Measurements from ENCODE around the gene SLC12A5. TPM values are rescaled to one million over a fixed set of nuclear protein-coding genes. Genes with fewer than 3 reads are reported as not detected.

The SLC12A5 gene
- total RNA-seq, 1 experiment from 2014 or later: 20.9 TPM

GRCh38 chr20:46030284-46031013, 1.4 kb downstream of the SLC12A5 start:
- H3K4me1 ChIP-seq (ENCODE audit: insufficient read depth, low read length, poor library complexity, severe bottlenecking): no peaks in the 10 kb centered on the region
- POLR2A ChIA-PET (ENCODE audit: low non-redundant PET): no interaction called here
- CTCF ChIA-PET: no interaction called here
- H3K4me3 ChIP-seq (ENCODE audit: low read depth, low read length, poor library complexity, severe bottlenecking): no peak overlapping the region
- no peak for DNase-seq (ENCODE audit: low spot score)
- H3K36me3 ChIP-seq (ENCODE audit: insufficient read depth, low read length, poor library complexity, severe bottlenecking): no peaks in the 10 kb centered on the region
- TF ChIP-seq CTCF (conservative IDR thresholded peaks at IDR 0.05; ENCODE audit: low read depth, low read length) (no peak), EZH2 (IDR thresholded peaks at IDR 0.05; ENCODE audit: borderline replicate concordance, low read depth, low read length, poor library complexity, severe bottlenecking) (no peak)
- no peaks in the 10 kb centered on the region for H3K9me3 ChIP-seq (ENCODE audit: low read depth, low read length, poor library complexity, severe bottlenecking)
- H3K27me3 ChIP-seq (replicated peaks; ENCODE audit: insufficient read depth, low read depth, low read length, poor library complexity): peaks cover 61% of the 10 kb centered on the region
- BruUV-seq (replicated peaks): no TSS peak
- intact Hi-C loops (cut with micrococcal nuclease; ENCODE audit: unreplicated experiment): no loop called here
- H3K27ac ChIP-seq (ENCODE audit: low read depth, low read length, poor library complexity, severe bottlenecking): no peak overlapping the region

- H3K9me3 ChIP-seq (ENCODE audit: low read depth, low read length, poor library complexity, severe bottlenecking): no peaks in the 10 kb centered on the region
- intact Hi-C loops (cut with micrococcal nuclease; ENCODE audit: unreplicated experiment): no loop called here
- DNase-seq (ENCODE audit: low spot score): no peak
- ChIA-PET CTCF (interaction anchor here (0.6 to 1.0 kb wide), 2 partner anchors 27 to 536 kb away, joined by 3 to 5 read pairs; no protein-coding TSS in a partner anchor), POLR2A (ENCODE audit: low non-redundant PET) (interaction anchor here (0.5 to 0.6 kb wide), 2 partner anchors 51 to 96 kb away, joined by 6 to 11 read pairs; no protein-coding TSS in a partner anchor)
- H3K4me1 ChIP-seq (ENCODE audit: insufficient read depth, low read length, poor library complexity, severe bottlenecking): no peaks in the 10 kb centered on the region
- no peaks in the 10 kb centered on the region for H3K36me3 ChIP-seq (ENCODE audit: insufficient read depth, low read length, poor library complexity, severe bottlenecking)
- no peak overlapping the region for H3K27ac ChIP-seq (ENCODE audit: low read depth, low read length, poor library complexity, severe bottlenecking)
- no TSS peak for BruUV-seq (replicated peaks)
- no peak overlapping the region for H3K4me3 ChIP-seq (ENCODE audit: low read depth, low read length, poor library complexity, severe bottlenecking)
- no peak for TF ChIP-seq CTCF (conservative IDR thresholded peaks at IDR 0.05; ENCODE audit: low read depth, low read length)
- TF ChIP-seq EZH2 (IDR thresholded peaks at IDR 0.05; ENCODE audit: borderline replicate concordance, low read depth, low read length, poor library complexity, severe bottlenecking): no peak
- H3K27me3 ChIP-seq (replicated peaks; ENCODE audit: insufficient read depth, low read depth, low read length, poor library complexity): peaks cover 61% of the 10 kb centered on the region
These were observed 2.1 kb downstream of the SLC12A5 start for GRCh38 chr20:46031014-46031569.

GRCh38 chr20:46031701-46032254, 2.8 kb downstream of the SLC12A5 start:
- intact Hi-C loops (cut with micrococcal nuclease; ENCODE audit: unreplicated experiment): no loop called here
- ChIA-PET CTCF (interaction anchor here (0.6 to 1.0 kb wide), 2 partner anchors 26 to 535 kb away, joined by 3 to 5 read pairs; no protein-coding TSS in a partner anchor), POLR2A (ENCODE audit: low non-redundant PET) (interaction anchor here (0.5 to 0.6 kb wide), 2 partner anchors 51 to 97 kb away, joined by 6 to 11 read pairs; no protein-coding TSS in a partner anchor)
- H3K4me1 ChIP-seq (ENCODE audit: insufficient read depth, low read length, poor library complexity, severe bottlenecking): no peaks in the 10 kb centered on the region
- peak; percentile 47 for DNase-seq (ENCODE audit: low spot score)
- H3K27me3 ChIP-seq (replicated peaks; ENCODE audit: insufficient read depth, low read depth, low read length, poor library complexity): peaks cover 61% of the 10 kb centered on the region
- no peak overlapping the region for H3K27ac ChIP-seq (ENCODE audit: low read depth, low read length, poor library complexity, severe bottlenecking)
- no peaks in the 10 kb centered on the region for H3K36me3 ChIP-seq (ENCODE audit: insufficient read depth, low read length, poor library complexity, severe bottlenecking)
- no TSS peak for BruUV-seq (replicated peaks)
- no peaks in the 10 kb centered on the region for H3K9me3 ChIP-seq (ENCODE audit: low read depth, low read length, poor library complexity, severe bottlenecking)
- peak overlapping the region; percentile 21 for H3K4me3 ChIP-seq (ENCODE audit: low read depth, low read length, poor library complexity, severe bottlenecking)
- TF ChIP-seq EZH2 (IDR thresholded peaks at IDR 0.05; ENCODE audit: borderline replicate concordance, low read depth, low read length, poor library complexity, severe bottlenecking) (no peak), CTCF (conservative IDR thresholded peaks at IDR 0.05; ENCODE audit: low read depth, low read length) (no peak)
